Measurements from ENCODE around the gene TOGARAM1.

DNA sequence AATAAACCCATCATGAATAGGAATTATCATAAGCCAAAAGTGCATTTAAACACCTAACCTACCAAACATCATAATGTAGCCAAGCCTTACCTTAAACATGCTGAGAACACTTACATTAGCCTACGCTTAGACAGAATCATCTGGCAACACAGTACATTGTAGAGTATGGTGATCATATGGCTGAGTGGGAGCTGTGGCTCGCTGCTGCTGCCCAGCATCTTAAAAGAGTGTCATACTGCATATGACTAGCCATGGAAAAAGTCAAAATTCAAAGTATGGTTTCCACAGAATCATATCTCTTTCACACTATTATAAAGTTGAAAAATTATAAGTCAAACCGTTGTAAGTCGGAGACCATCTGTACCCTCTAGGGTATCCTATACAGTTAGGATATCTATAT, 89.9 kb downstream of the TOGARAM1 start:
- TF ChIP-seq EZH2phosphoT487 (IDR thresholded peaks at IDR 0.05; ENCODE audit: insufficient read depth, low read depth) (no peak), EZH2 (IDR thresholded peaks at IDR 0.05; ENCODE audit: insufficient read depth, poor library complexity, severe bottlenecking) (no peak)

Data from GM23248 (cell line).